H1 (cell line): ENCODE results near the gene SPOCK2. TPM values are rescaled to one million over a fixed set of nuclear protein-coding genes. Genes with fewer than 3 reads are reported as not detected.

Experiments used
- CTCF ChIA-PET: fragments of 300-600 bp; sonication (Branson Sonifier 250); formaldehyde crosslinking; loops from one replicate; lab custom pipeline; 2021; ENCODE audit not compliant: partially characterized antibody; lab: Charles Lee
- POLR2A ChIA-PET: fragments of 300-600 bp; sonication (Branson Sonifier 250); formaldehyde crosslinking; loops from one replicate; lab custom pipeline; 2021; ENCODE audit warnings: inconsistent platforms; ENCODE audit not compliant: partially characterized antibody; lab: Charles Lee
- DNase-seq, 2 experiments: peaks; one replicate each; pipeline versions ENCODE4 v3.0.0 to v3.0.0-alpha.2; 2010 to 2022; ENCODE audit warnings: low spot score in 2 of 2, low read depth in 1 of 2, mixed read lengths in 1 of 2
- FAIRE-seq: peaks from 2 replicates; lab custom pipeline; 2011; peaks lifted over from hg19 to GRCh38; lab: Jason Lieb, UNC
- H2AFZ ChIP-seq: 2 replicates; pipeline ENCODE4 v1.8.1; 2012; ENCODE audit warnings: low read length, inconsistent platforms
- H2AK5ac ChIP-seq: 2 replicates; pipeline ENCODE4 v1.6.1; 2013; ENCODE audit warnings: low read depth, low read length
- H2BK120ac ChIP-seq: replicated peaks from 2 replicates; pipeline ENCODE3; 2013; ENCODE audit warnings: low read depth, low read length, inconsistent platforms
- H2BK12ac ChIP-seq: 2 replicates; pipeline ENCODE4 v1.6.1; 2013; ENCODE audit warnings: low read depth, low read length
- H2BK15ac ChIP-seq: 2 replicates; pipeline ENCODE4 v1.6.1; 2013; ENCODE audit warnings: low read length
- H2BK20ac ChIP-seq: 2 replicates; pipeline ENCODE4 v1.6.1; 2013; ENCODE audit warnings: low read length
- H2BK5ac ChIP-seq: 2 replicates; pipeline ENCODE4 v1.6.1; 2013; ENCODE audit warnings: low read depth, low read length
- H3K14ac ChIP-seq: 2 replicates; pipeline ENCODE4 v1.6.1; 2013; ENCODE audit warnings: inconsistent platforms; ENCODE audit not compliant: insufficient read length
- H3K18ac ChIP-seq: 2 replicates; pipeline ENCODE4 v1.6.1; 2013; ENCODE audit warnings: low read length; ENCODE audit errors: extremely low read depth
- H3K23ac ChIP-seq: 2 replicates; pipeline ENCODE4 v1.6.1; 2013; ENCODE audit warnings: inconsistent platforms; ENCODE audit not compliant: insufficient read length
- H3K23me2 ChIP-seq: 2 replicates; pipeline ENCODE4 v1.6.1; 2013; ENCODE audit warnings: low read depth, low read length
- H3K27ac ChIP-seq: 2 replicates; pipeline ENCODE4 v1.6.1; 2011; ENCODE audit warnings: low read depth, low read length, inconsistent platforms
- H3K27me3 ChIP-seq, 4 experiments: replicated peaks in 1 of 4; 1 replicate in 1 of 4; 2 replicates in 3 of 4; pipeline versions ENCODE4 v1.6.1 to v1.8.1; 2011 to 2013; ENCODE audit warnings: low read length in 3 of 4, mild to moderate bottlenecking in 3 of 4, inconsistent platforms in 2 of 4, mixed read lengths in 2 of 4, moderate library complexity in 1 of 4; ENCODE audit not compliant: control insufficient read depth in 3 of 4, insufficient read depth in 3 of 4; ENCODE audit errors: extremely low read depth in 1 of 4
- H3K36me3 ChIP-seq, 4 experiments: 2 replicates each; pipeline versions ENCODE4 v1.6.1 to v1.8.1; 2011 to 2013; ENCODE audit warnings: mild to moderate bottlenecking in 4 of 4, low read length in 3 of 4, moderate library complexity in 2 of 4, control low read depth in 1 of 4, inconsistent platforms in 1 of 4; ENCODE audit not compliant: insufficient read depth in 4 of 4, control insufficient read depth in 2 of 4
- H3K4ac ChIP-seq: replicated peaks from 2 replicates; pipeline ENCODE3; 2013; ENCODE audit warnings: low read length, low read depth, mixed read lengths, inconsistent platforms; ENCODE audit not compliant: insufficient read length
- H3K4me1 ChIP-seq, 4 experiments: replicated peaks in 1 of 4; 1 replicate in 1 of 4; 2 replicates in 3 of 4; pipeline versions ENCODE4 v1.6.1 to v1.8.1; 2011 to 2013; ENCODE audit warnings: low read length in 3 of 4, inconsistent platforms in 2 of 4, mixed read lengths in 1 of 4; ENCODE audit not compliant: insufficient read depth in 4 of 4, control insufficient read depth in 3 of 4
- H3K4me2 ChIP-seq, 2 experiments: 2 replicates each; pipeline versions ENCODE4 v1.6.1 to v1.8.1; 2011 to 2013; ENCODE audit warnings: low read depth in 2 of 2, low read length in 2 of 2, control low read depth in 1 of 2, inconsistent platforms in 1 of 2, mild to moderate bottlenecking in 1 of 2; ENCODE audit not compliant: insufficient read depth in 1 of 2
- H3K4me3 ChIP-seq, 4 experiments: fragments of 200-600, 300-600 bp in 1 of 4; sonication (generic), shearing (Covaris generic), sonication (Bioruptor Twin) in 1 of 4; 2 replicates each; pipeline versions ENCODE4 v1.5.1 to v1.8.1; 2011 to 2016; ENCODE audit warnings: low read length in 4 of 4, low read depth in 3 of 4, control low read depth in 2 of 4, inconsistent platforms in 2 of 4, mild to moderate bottlenecking in 2 of 4, mixed read lengths in 1 of 4, moderate library complexity in 1 of 4; ENCODE audit not compliant: insufficient read depth in 2 of 4; ENCODE audit errors: extremely low read depth in 1 of 4
- H3K56ac ChIP-seq: replicated peaks from 2 replicates; pipeline ENCODE3; 2013; ENCODE audit warnings: low read depth, mild to moderate bottlenecking, mixed read lengths, low read length, inconsistent platforms; ENCODE audit not compliant: insufficient read length
- H3K79me1 ChIP-seq: 2 replicates; pipeline ENCODE4 v1.6.1; 2013; ENCODE audit warnings: low read depth, low read length, control low read depth
- H3K79me2 ChIP-seq, 2 experiments: 2 replicates each; pipeline versions ENCODE4 v1.6.1 to v1.8.1; 2012 to 2013; ENCODE audit warnings: low read length in 2 of 2, mild to moderate bottlenecking in 2 of 2, inconsistent platforms in 1 of 2; ENCODE audit not compliant: insufficient read depth in 2 of 2, control insufficient read depth in 1 of 2
- H3K9ac ChIP-seq, 4 experiments: replicated peaks in 1 of 4; 1 replicate in 1 of 4; 2 replicates in 3 of 4; pipeline versions ENCODE4 v1.6.1 to v1.8.1; 2011 to 2013; ENCODE audit warnings: low read depth in 3 of 4, low read length in 3 of 4, control low read depth in 2 of 4, mild to moderate bottlenecking in 2 of 4, moderate library complexity in 2 of 4, inconsistent platforms in 1 of 4; ENCODE audit errors: extremely low read depth in 1 of 4
- H3K9me3 ChIP-seq, 2 experiments: 2 replicates each; pipeline versions ENCODE4 v1.6.1 to v1.8.1; 2012 to 2013; ENCODE audit warnings: mild to moderate bottlenecking in 2 of 2, moderate library complexity in 2 of 2, control low read depth in 1 of 2, inconsistent platforms in 1 of 2, low read depth in 1 of 2, low read length in 1 of 2, mixed read lengths in 1 of 2; ENCODE audit not compliant: insufficient read depth in 2 of 2
- H4K20me1 ChIP-seq, 2 experiments: replicated peaks in 1 of 2; 2 replicates each; pipeline versions ENCODE3 to v1.8.1; 2011 to 2013; ENCODE audit warnings: inconsistent platforms in 2 of 2, low read length in 2 of 2, mild to moderate bottlenecking in 1 of 2; ENCODE audit not compliant: insufficient read depth in 2 of 2, control insufficient read depth in 1 of 2
- H4K5ac ChIP-seq: 2 replicates; pipeline ENCODE4 v1.6.1; 2013; ENCODE audit warnings: low read length, low read depth, mixed read lengths, inconsistent platforms; ENCODE audit not compliant: insufficient read length
- H4K8ac ChIP-seq: 2 replicates; pipeline ENCODE4 v1.8.0; 2013; ENCODE audit warnings: mild to moderate bottlenecking, moderate library complexity, low read length, inconsistent platforms; ENCODE audit not compliant: insufficient read depth; ENCODE audit errors: extremely low read depth
- H4K91ac ChIP-seq: replicated peaks from 2 replicates; pipeline ENCODE3; 2013; ENCODE audit warnings: low read length, mixed read lengths, inconsistent platforms; ENCODE audit not compliant: insufficient read length
- HDAC2 ChIP-seq, 2 experiments: fragments of 300-600 bp in 1 of 2; sonication (generic) in 1 of 2; IDR thresholded peaks; 2 replicates each; pipeline ENCODE4 v1.6.1; 2011 to 2012; ENCODE audit warnings: low read depth in 2 of 2, low read length in 2 of 2, mild to moderate bottlenecking in 2 of 2, moderate library complexity in 2 of 2, borderline replicate concordance in 1 of 2, inconsistent platforms in 1 of 2
- HDAC6 ChIP-seq: IDR thresholded peaks from one replicate; pipeline ENCODE4 v1.7.1; 2012; ENCODE audit warnings: low read depth, mild to moderate bottlenecking, inconsistent platforms, low read length, moderate library complexity
- JUN ChIP-seq: IDR thresholded peaks from 2 replicates; pipeline ENCODE4 v1.6.1; 2011; ENCODE audit warnings: low read depth, mild to moderate bottlenecking, improper control_type of control experiment, low read length
- WGBS, 2 experiments: shearing (Covaris generic) in 1 of 2; methylation state at CpG; one replicate each; pipeline versions ENCODE4 v1.1.6 to v1.1.7; 2013 to 2015; ENCODE audit warnings: low lambda C conversion rate in 2 of 2, mixed read lengths in 2 of 2, inconsistent platforms in 1 of 2, low coverage in 1 of 2, missing lambda C conversion rate in 1 of 2; ENCODE audit not compliant: insufficient replicate concordance in 2 of 2, insufficient coverage in 1 of 2, insufficient read length in 1 of 2; ENCODE audit errors: extremely low coverage in 1 of 2, missing lambda C conversion rate in 1 of 2; 5-methylcytosine and 5-hydroxymethylcytosine counted together
- polyA plus RNA-seq, 7 experiments: library from polyadenylated mRNA; depleted of rRNA in 3 of 7; stranded (reverse) in 5 of 7; unstranded in 2 of 7; fragments of >200 nt in 5 of 7; fragments of 200-250 nt in 2 of 7; gene quantifications; 1 replicate in 5 of 7; 2 replicates in 1 of 7; 4 replicates in 1 of 7; pipeline versions ENCODE4 v1.2.1 to v1.2.3, GENCODE V29; 2011 to 2013; ENCODE audit warnings: missing spikeins in 2 of 7, mixed read lengths in 2 of 7
- total RNA-seq: library from RNA; stranded (reverse); fragmentation: NEBNext Ultra II Directional; extraction: Animal tissue kit (Norgen Biotek cat#: 25700); gene quantifications from 2 replicates; pipeline ENCODE4 v1.2.1, GENCODE V29; 2021

Gene SPOCK2
- total and polyA plus RNA-seq, 2 of the 8 experiments (the other 6 are each of a cell fraction or from before 2014, with no cell fraction given), result 1.5 to 1.9 TPM

GRCh38 chr10:72116372-72116771 is 28.0 kb upstream of the SPOCK2 start:
- no peak overlapping the region for H2AK5ac ChIP-seq
- 87% methylated on average over 2 of the region's 2 CpGs; no CpG with 5 or more reads in 1 of the 2 experiments for WGBS, 2 experiments
- H2BK12ac ChIP-seq, result no peak overlapping the region
- no peaks in the 10 kb centered on the region for H3K79me1 ChIP-seq
- no peak overlapping the region for H2BK15ac ChIP-seq
- no peak overlapping the region for H3K4me3 ChIP-seq
- H3K9me3 ChIP-seq, result peaks cover 5 to 6% of the 10 kb centered on the region in 2 experiments; a peak in 3 of 4 replicates
- no peak overlapping the region for H2BK5ac ChIP-seq
- no peak overlapping the region for H3K4me2 ChIP-seq
- no peak overlapping the region for H3K4ac ChIP-seq
- no peaks in the 10 kb centered on the region for H3K4me1 ChIP-seq
- no peaks in the 10 kb centered on the region for H3K79me2 ChIP-seq
- H3K23ac ChIP-seq, result no peak overlapping the region
- H4K20me1 ChIP-seq, result no peaks in the 10 kb centered on the region
- ChIA-PET CTCF (interaction anchor here (0.6 to 3.7 kb wide), 4 partner anchors 10 to 106 kb away, joined by 3 to 11 read pairs (median 4); no protein-coding TSS in a partner anchor), POLR2A (interaction anchor here (1.2 kb wide), 1 partner anchor 157 kb away, joined by 5 read pairs; the partner anchor contains the start of gene DDIT4)
- H4K5ac ChIP-seq, result no peak overlapping the region
- 0 out of 8 replicates have a peak, but pooled peaks cover 0 to 2% (median 0%) of the 10 kb centered on the region in 4 experiments for H3K36me3 ChIP-seq
- H4K8ac ChIP-seq, result no peak overlapping the region
- H2AFZ ChIP-seq, result no peak overlapping the region
- H4K91ac ChIP-seq, result no peak overlapping the region
- H3K9ac ChIP-seq, result no peak overlapping the region
- no peak overlapping the region for H3K27ac ChIP-seq
- no peak overlapping the region for H3K14ac ChIP-seq
- H3K56ac ChIP-seq, result no peak overlapping the region
- H3K18ac ChIP-seq, result no peak overlapping the region
- no peak overlapping the region for H2BK20ac ChIP-seq
- H3K23me2 ChIP-seq, result no peaks in the 10 kb centered on the region
- TF ChIP-seq JUN (no peak), HDAC6 (no peak), HDAC2 (IDR thresholded peaks at IDR 0.05; ENCODE audit: borderline replicate concordance in 1 of 2, low read depth in 2 of 2, low read length in 2 of 2) (0 out of 4 replicates have a peak, but pooled peaks of 1 of the 2 experiments have one; percentile 25)
- no peak for FAIRE-seq
- no peak overlapping the region for H2BK120ac ChIP-seq
- no peaks in the 10 kb centered on the region for H3K27me3 ChIP-seq
- DNase-seq, result no peak
